Astrocyte of the hippocampus (primary cell): ENCODE data around the gene NIPA2.

Experiments
- DNase-seq: peaks from one replicate; pipeline ENCODE4 v3.0.0; 2011; ENCODE audit warnings: low read depth, low spot score

Gene NIPA2

GRCh38 chr15:22902981-22903380 lies 64.5 kb downstream of the NIPA2 start:
- DNase-seq: no peak

GRCh38 chr15:22903427-22903826 lies 65.0 kb downstream of the NIPA2 start:
- DNase-seq: no peak

- DNase-seq: no peak
Observed at GRCh38 chr15:22903961-22904534, 65.6 kb downstream of the NIPA2 start.

GRCh38 chr15:22904736-22905135 lies 66.3 kb downstream of the NIPA2 start:
- peak; percentile 49 for DNase-seq

GRCh38 chr15:22907161-22907950 lies 68.9 kb downstream of the NIPA2 start:
- DNase-seq: no peak

- no peak for DNase-seq
Observed at GRCh38 chr15:22908830-22909229, 70.4 kb downstream of the NIPA2 start.

- no peak for DNase-seq
Observed at GRCh38 chr15:22911306-22911705, 72.8 kb downstream of the NIPA2 start.

- DNase-seq: no peak
Observed at GRCh38 chr15:22912256-22912655, 73.8 kb downstream of the NIPA2 start.

GRCh38 chr15:22913646-22914380 lies 75.3 kb downstream of the NIPA2 start:
- no peak for DNase-seq

GRCh38 chr15:22915866-22916515 lies 77.5 kb downstream of the NIPA2 start:
- DNase-seq: no peak

GRCh38 chr15:22916606-22917350 lies 78.3 kb downstream of the NIPA2 start:
- DNase-seq: no peak

- no peak for DNase-seq
Observed at GRCh38 chr15:22917556-22917955, 79.1 kb downstream of the NIPA2 start.
